Raji (cell line): ENCODE results near the gene OSBPL10.

Experiments used
- POLR2A ChIP-seq: IDR thresholded peaks from 2 replicates; pipeline ENCODE4 v1.6.1; 2011; ENCODE audit warnings: low read depth, low read length, control low read depth; ENCODE audit not compliant: insufficient read depth

The OSBPL10 gene

DNA sequence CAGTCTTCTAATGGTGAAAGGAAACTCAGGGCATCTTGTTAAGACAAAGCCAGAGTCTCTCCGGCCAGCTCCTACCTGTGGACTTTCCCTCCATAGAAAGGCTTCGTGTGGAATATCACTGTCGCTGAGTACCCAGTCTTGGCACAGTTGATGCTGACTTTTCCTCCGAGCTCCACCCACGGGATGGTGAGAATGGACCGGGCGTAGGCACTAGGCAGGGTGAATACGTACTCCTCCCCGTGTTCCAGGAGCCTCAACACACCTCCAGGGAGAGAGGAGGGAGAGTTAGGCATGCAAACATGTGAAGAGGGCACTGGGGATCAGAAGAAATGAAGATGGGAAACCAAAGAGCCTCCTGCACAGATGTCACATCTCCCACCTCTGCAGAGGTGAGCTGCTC is 310.3 kb downstream of the OSBPL10 start:
- no peak for TF ChIP-seq POLR2A

DNA sequence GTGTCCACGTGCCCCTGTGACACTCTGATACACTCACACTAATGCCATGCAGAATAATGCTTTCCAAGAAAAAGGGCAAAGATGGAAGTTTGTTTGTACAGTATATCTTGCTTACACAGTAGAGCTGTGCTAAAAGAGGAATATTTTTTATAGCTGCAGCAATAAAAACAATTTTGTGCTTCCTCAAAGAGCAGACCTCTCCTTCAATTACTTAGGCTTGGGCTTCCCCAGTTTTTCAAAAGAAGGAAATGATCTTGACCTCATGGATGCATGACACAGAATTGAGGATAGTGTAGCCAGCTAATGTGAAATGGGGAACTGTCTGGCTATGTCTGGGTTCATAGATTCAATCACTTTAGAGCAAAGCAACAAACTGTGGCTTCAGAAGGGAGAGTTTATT is 310.9 kb downstream of the OSBPL10 start:
- TF ChIP-seq POLR2A, result no peak

DNA sequence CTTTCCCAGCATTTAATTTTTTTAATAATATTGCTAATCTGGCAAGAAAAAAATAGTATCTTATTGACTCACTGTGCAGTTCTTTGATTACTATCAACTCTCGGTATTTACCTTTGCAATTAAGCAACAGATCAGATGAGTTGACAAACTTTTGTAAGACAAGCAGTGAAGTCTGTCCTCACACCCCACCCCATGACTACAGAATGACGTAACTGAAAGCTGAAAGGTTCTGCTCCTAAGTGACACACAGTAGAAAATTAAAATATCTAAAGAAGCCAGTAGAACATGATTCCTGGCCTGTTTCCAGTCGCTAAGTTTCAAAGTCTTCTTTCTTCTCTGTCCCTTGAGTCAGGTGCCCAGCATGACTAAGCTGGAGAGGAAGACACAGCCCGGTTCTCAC is 312.8 kb downstream of the OSBPL10 start:
- TF ChIP-seq POLR2A, result no peak

DNA sequence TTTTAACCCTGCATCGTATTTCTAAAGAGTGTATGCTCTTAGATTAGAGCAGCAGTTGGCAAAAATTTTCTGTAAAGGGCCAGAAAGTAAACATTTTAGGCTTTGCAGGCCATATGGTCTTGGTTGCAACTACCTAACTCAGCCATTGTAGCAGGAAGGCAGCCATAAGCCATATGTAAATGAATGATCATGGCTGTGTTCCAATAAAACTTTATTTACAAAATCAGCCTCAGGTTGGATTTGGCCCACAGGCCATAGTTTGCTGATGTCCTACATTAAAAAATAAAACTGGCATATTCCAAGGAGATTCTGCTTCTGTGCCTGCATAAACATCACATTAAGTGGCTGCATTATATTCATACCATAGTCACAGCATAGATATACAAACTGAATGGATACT is 313.5 kb downstream of the OSBPL10 start:
- no peak for TF ChIP-seq POLR2A

DNA sequence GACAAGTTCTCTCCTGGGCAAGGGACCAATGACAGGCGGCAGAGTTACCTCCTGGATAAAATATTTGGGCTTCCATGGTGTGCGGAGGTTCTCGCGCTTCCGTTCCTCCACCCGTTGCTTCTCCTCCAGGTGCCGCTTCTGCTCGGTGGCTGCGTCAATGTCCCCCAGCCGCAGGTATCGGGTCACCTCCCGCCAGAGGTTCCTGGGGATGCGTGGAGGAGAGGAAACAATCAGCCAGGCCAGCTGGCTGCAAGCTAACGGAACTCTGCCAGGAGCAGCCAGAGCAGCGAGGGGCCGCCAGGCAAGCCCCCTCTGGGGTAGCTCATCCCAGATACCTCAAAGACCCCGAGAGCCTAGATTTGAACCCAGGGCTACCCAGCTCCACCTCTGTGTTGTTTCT is 317.0 kb downstream of the OSBPL10 start:
- TF ChIP-seq POLR2A, result no peak

DNA sequence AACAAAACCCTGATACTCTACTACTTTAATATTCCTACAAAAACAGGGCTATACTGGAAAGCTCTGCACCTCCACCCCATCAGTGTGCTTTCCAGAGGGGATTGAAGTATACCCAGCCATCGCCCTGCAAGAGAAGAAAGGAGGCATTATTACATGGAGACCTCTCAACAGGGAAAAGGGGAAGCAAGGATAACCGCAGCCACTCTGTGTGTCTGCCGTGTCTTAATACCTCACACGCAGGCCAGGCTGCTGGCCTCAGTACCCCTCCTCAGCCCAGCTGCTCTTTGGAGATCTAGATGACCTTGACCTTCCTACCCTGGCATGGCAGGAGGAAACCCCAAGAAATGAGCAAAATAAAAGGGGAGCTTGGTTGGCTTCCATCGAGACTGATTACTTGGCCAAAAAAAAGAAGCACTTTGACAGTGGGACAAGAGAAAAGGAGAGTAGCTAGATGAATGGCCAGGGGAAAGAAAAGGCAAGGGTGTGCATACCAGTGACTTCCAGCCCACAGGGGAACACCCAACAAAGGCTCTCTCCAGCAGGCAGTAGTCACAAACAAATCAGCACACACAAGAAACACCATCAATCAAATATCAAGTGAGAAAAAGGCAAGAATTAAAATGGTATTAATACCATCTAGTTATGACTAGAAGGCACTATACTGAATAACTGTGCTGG is 318.9 kb downstream of the OSBPL10 start:
- no peak for TF ChIP-seq POLR2A

DNA sequence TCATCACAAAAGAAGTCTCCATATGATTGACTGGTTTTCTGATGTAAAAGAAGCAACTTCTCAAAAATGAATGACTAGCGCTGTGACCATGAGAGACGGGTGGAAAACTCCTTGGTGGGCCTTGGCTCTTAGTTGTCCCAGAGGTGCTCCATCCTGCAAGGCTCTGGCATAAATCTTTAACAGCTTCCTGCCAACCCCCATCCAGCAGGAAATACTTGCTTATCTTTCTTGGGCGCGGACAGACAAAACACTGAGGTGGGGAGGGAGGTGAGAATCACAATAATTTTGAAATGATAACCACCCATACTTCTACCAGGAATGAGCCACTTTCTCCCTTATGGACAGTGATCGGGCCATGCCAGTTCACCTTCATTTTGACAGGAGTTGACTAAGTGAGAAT is 319.8 kb downstream of the OSBPL10 start:
- TF ChIP-seq POLR2A, result no peak

DNA sequence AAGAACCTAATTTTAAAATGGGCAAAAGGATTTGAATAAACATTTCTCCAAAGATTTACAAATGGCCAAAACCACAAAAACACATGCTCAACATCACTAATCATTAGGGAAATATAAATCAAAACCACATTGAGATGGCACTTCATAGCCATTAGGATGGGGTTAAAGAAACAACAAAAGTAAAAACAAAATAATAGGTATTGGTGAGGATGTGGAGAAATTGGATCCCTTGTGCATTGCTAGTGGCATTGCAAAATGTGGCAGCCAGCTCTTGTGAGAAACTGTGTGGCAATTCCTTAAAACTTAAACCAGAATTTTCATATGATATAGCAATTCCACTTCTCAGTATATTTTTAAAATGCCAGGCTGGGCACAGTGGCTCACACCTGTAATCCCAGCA is 321.8 kb downstream of the OSBPL10 start:
- TF ChIP-seq POLR2A, result no peak

DNA sequence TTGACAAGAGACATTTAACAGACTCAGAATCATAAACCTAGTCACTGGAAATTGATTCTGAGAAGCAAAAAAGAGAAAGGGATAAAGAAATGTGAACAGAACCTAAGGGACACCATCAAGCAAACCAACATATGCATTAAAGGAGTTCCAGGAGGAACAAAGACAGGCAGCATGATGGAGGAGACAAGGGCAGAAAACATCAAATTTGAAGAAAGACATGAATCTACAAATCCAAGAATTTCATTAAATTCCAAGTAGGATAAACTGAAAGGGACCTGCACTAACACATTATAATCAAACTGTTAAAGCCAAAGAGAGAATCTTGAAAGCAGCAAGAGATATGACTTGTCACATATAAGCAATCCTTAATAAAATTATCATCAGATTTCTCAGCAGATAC is 326.1 kb downstream of the OSBPL10 start:
- TF ChIP-seq POLR2A, result no peak

DNA sequence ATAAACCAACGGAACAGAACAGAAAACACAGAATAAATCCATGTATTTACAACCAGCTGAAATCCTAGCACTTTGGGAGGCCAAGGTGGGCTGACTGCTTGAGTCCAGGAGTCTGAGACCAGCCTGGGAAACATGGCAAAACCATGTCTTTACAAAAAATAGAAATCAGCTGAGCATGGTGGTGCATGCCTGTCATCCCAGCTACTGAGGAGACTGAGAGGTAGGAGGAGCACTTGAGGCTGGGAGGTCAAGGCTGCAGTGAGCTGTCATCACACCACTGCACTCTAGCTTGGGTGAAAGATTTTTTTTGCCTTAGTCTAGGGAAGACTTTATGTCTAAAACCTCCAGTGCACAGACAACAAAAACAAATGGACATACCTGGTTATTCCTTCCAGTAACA is 327.6 kb downstream of the OSBPL10 start:
- TF ChIP-seq POLR2A, result no peak

DNA sequence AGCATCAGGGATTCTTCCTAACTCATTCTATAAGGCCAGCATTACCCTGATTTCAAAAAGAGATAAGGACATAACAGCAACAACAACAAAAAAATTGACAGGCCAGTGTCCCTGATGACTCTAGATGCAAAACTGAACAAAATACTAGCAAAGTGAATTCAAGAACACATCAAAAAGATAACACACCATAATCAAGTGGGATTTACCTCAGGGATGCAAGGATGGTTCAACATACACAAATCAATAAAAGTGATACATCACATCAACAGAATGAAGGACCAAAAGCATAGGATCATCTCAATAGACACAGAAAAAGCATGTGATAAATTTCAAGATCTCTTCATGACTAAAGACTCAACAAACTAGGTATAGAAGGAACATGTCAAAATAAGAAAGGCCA is 328.8 kb downstream of the OSBPL10 start:
- TF ChIP-seq POLR2A, result no peak

DNA sequence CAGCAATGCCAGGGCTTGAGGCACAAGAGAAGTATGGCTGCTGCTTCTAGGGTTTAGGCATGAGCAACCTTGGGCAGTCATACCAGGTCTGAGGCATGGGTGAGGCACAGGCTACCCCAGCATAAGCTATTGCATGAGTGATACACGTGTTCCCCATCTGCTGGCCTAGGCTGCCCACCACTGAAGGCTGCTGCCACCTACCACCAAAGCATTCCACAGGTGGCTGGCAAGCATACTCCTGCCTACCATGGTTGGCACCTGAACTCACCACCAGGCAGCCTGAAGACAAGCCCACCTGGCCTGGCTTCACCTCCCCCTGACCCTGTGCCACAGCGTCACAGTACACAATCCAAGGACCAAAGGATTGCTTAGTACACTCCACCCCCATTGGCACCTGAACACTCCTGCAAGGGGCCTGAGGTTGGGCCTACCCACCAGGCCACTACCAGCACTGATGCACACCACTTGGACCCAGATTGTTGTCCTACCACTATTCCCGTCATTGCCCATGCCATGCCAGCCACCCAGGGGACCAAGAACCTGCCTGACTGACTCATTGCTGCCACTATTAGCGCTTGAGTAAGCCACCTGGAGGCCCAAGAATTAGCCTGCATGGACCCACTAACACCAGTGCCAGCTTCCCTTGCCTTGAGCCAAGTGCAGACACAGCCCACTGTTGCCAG is 332.6 kb downstream of the OSBPL10 start:
- TF ChIP-seq POLR2A, result no peak

DNA sequence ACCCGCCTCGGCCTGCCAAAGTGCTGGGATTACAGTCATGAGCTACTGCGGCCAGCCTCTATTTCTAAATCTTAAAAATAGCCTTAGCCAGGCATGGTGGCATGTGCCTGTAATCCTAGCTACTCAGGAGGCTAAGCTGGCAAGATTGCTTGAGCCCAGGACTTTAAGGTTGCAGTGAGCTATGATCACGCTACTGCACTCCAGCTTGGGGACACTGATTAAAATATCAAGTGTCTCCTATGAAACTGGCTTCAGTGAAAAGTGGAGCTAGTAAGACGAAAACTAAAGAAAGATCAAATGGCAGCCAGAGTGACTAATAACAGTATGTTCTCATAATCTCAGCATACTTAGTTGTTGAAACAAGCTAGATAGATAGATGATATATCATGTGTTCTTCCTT is 335.8 kb downstream of the OSBPL10 start:
- TF ChIP-seq POLR2A, result no peak

DNA sequence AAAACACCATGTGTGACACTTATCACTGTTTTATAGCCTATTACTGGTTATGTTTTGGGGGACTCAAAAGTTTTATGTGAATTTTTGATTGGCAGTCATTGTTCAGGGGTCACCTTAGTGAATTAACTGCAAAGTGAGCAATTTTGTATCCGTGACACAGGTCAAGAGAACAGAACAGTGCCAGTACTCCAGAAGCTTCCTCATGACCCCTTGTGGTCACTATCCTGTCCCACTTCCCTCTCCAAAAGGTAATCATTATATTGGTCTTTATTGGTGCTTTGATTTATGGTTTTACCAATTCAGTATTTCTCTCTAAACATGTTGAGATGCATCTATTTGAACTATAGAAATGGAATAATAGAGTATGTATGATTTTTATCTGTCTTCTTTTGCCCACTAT is 341.2 kb downstream of the OSBPL10 start:
- TF ChIP-seq POLR2A, result no peak

DNA sequence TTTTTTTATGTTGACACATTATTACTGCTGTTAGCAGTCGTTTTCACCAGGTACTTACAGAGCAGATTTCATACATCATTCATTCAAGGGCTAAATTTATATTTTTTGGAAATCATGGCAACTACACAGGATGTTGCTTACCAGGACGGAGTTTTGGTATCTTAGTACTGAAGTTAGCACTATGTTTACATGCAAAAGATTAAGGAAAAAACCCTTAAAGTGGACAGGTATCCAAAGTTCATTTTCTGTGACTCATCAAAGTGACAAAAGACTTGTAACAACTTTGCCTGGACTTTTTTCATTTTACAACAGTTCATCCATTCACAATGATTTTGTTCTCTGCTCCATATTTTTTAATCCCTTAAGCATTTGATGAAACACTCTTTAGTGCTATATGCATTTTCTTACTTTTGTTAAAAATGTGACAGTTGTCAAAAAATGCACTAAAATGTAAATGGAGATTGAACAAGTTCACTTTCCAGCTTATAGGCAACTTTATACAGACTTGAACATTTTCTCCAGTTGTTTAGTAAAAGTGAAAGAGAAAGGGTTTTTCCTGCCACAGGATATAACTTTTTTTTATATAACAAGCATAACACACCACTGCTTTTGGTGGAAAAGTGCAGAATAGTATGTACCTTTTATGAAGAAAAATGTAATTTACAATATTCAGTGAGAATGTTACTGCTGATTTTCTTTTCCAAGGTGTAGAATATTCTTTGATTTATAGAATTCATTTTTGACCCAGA is 344.2 kb downstream of the OSBPL10 start:
- TF ChIP-seq POLR2A, result no peak

DNA sequence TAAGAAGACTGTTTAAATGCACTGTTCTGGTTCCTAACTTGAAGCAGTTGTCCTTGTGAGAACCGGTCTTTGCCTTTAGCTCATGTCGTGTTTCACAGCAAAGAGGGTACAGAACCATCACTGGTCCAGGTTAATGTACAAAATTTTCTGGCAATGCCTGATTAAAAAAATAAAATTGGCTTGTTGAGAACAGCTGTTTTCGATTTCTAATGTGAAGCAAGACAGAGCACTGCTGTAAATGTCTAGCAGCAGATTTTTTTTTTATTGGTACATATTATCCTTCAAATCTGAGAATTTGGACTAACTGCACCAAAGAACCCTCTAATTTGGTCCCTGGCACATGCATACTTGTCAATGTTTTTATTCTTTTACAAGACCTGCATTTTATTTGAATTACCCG is 345.0 kb downstream of the OSBPL10 start:
- TF ChIP-seq POLR2A, result no peak
